ENCODE results near the gene CGNL1.

The CGNL1 gene

DNA sequence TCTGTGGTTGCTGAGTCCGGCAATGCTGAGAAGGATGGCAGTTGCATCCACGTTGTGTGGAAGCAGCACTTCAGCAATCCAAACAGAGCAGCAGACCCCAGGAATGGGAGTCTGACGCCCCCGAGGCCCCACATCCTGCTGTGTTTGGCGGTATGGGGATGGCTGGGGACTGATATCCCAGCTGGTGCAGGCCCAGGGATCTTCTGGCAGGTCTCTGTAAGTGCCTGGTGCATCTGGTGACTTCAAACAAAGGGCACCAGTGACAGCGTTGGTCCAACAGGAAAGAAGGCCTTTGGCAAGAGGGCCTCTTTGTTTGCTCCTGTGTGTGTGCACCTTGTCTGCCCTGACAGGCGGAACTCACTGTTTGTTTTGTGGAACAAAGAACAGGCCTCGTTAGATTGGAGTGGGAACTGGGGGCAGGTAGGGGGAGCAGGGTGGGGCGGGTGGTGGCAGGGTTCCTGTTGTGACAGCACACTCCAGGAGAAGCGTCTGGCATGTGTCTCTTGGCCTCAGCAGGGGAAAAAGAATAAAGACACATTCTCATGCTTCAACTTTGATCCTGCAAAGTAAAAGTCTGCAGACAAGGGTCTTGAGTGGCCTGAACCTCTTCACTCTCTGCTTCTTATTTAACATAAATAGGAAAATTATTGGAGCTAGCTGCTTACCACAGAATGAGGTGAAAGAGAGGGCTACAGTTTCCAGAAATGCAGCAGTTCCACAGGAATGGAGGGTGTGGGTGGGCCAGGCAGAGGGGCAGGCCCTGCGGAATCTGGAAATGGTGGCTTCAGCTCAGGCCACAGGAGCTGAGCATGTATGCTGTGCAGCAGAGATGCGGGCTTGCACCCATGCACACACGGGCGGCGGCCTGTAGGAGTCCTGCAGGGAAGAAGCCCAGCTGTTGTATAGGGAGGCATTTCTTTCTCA is 120.9 kb downstream of the CGNL1 start:
- DNase-seq (ENCODE audit: low spot score), result no peak

DNA sequence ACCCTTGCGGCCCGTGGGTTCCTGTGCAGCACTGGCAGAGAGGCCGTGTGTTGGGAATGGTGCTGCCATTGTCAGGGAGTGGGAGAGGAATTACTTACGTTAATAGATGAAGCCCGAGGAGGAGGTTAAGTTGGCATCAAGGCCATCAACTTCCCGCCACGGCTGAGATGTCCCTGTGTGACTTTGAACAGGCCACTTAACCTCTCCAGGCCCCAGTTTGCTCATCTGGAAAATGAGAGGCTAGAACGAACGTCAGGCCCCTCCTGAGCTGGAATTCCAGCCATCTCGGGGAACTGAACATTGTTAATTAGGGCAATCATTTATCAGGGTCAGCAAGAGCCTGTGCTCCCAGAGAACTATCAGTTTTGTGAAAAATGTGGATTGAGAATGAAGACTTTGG is 124.0 kb downstream of the CGNL1 start:
- no peak for DNase-seq (ENCODE audit: low spot score)

DNA sequence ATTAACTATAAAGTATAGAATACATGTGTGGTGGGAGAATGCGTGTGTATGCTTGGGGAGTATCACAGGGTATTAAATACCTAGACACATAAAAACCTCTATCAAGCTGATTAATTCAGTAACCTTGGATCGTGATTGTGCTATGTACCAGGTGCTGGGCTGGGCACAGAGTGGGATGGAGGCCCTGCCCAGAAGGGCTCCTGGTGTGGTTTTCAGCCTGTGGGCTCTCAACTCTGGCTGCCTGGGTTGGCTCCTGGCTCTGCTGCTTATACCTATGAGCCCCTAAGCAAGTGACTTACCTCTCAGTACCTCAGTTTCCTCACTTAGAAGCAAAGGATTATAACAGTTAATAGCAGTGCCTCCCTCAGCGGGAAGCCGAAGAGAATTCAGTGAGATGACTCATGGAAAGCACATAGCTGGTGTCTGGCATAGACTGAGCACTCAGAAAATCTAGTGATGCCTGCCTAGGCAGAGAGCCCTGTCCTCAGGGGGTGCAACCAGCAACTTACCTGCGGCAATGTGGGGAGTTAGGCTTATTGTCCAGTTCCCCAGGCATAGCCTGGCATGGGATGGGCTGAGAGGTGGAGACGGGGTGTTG is 124.8 kb downstream of the CGNL1 start:
- peak; percentile 74 for DNase-seq (ENCODE audit: low spot score)

DNA sequence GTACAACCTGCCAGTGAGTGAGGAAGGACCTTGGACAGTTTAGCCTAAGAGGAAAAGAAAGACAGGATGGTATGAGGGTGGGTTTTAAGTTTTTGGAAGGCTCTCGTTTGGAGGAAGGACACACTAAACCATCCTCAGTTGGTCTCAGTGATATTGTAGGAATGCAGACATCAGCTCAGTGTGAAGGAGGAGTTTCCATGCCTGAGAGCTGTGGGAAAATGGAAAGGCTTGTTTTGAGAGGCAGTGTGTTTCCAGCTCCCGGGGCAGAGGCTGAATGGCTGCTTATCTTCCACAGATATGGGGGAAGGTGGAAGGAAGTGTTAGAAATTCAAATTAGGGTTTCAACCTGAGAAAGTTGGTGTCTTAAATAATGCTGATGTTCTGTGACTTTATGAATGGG is 125.8 kb downstream of the CGNL1 start:
- DNase-seq (ENCODE audit: low spot score), result no peak

DNA sequence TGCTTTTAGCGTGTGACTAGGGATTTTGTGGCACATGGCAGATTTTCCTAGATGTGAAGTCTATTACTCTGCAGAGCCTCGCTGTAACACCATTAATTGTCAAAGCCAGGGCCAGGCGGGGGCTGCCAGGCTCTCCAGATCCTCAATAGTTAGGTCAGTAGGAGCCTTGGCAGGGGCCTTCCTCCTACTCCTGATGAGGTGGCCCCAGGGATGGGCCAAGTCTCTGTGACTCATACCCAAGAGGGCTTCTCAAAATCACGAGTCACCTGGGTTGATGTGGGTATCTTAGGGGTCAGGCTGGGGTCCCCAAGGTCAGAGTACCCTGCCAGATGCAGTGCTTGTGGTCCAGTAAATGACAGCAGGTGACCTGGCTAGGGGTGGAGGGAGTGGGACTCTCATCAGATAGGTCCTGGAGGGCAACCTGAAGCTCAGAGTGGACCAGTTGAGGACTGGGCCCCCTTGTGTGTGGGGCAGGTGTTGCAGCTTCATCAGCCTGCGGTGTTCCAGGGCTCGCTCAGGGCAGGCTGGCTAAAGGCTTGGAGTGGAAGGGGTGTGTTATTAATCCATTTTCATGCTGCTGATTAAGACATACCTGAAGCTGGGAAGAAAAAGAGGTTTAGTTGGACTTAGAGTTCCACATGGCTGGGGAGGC is 126.9 kb downstream of the CGNL1 start:
- DNase-seq (ENCODE audit: low spot score), result no peak

DNA sequence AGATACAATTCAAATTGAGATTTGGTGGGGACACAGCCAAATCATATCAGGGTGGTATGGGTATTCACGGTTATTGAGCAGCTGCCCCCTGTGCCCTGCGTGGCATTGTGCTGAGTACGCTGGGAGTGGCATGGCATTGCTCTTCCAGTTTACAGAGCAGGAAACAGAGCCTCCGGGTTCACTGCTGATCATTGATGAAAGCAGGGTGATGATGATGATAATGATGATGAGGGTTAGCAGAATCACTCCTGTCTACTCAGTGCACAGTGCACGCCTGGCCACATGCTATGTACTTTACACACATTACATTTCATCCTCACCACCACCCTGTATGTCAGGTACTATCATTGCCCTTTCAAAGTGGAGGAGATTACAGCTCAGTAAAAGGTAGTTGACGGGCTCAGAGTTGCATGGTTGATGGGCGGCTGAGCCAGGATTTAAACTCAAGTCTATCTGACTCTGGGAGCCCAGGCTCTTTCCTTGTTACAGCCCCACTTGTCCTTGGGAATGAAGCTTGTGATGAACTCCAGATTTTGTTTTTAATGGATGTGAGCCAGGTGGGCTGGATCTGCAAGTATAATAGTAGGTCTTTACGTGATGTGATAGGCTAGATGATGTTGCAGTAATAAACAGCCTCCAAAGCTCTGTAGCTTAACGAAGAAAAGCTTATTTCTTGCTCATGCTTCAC is 127.8 kb downstream of the CGNL1 start:
- no peak for DNase-seq (ENCODE audit: low spot score)

DNA sequence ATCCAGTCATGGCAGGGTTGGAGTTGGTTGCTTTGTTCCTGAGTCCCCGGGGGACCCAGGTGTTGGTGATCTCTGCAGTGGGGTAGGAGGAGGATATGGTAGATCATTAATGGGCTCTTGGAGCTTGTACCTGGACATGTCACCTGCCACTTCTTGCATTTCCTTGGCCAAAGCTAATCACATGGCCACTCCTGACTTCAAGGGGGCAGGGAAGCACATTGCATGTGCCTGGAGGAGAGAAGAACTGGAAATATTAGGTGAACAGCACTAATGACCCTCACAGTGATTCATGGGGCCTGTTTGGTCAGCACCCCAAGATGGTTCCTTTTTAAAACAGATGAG is 128.3 kb downstream of the CGNL1 start:
- DNase-seq (ENCODE audit: low spot score), result no peak

DNA sequence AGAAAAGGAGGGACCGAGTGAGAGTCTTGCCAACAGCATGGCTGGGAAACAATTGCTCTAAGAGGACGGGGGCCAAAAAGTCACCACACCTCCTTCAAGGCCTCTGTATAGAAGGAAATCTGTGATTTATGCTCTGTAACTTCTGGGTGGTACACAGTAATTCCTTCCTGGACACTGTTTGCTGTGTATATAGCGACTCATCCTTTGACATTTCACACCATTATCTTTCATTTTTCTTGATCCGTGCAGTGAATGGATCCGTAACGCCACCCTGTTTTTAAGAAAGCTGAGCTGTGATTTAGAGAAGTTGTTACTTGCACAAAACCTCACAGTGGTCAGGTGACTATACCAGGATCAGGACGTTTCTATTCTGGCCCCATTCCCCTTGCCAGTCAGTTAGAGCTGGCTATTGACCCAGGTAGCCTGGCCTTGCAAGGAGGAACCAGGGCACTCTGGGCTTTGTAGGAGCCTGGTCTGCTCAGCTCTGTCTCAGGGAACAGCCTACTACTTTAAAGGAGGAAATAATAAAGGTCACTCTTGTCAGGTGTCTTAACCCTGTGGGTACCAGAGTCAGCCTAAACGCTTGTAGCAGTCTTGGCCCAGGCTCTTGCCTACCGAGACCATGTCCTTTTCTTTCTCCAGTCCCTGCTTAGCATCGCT is 128.9 kb downstream of the CGNL1 start:
- peak; percentile 28 for DNase-seq (ENCODE audit: low spot score)

DNA sequence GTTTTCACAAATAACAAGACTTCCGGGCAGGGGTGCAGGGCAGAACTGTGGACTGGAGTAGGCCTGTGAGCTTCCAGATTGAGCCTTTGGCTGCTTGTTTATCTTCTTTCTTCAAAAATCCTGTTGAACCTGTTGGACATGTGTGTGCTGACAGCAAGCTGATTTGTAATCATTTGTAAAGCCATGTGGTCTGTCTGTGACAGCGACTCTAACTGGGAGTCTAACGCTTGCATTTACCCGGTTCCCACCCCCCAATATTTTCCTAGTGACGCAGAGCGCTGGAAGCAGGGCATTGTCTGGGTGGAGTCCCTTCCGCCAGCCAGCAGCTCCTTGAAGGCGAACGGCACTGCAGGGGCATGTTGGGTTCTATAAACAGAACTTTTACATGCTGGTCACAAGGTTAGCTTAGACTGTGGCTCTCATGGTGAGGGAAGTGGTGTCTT is 129.7 kb downstream of the CGNL1 start:
- peak; percentile 78 for DNase-seq (ENCODE audit: low spot score)

DNA sequence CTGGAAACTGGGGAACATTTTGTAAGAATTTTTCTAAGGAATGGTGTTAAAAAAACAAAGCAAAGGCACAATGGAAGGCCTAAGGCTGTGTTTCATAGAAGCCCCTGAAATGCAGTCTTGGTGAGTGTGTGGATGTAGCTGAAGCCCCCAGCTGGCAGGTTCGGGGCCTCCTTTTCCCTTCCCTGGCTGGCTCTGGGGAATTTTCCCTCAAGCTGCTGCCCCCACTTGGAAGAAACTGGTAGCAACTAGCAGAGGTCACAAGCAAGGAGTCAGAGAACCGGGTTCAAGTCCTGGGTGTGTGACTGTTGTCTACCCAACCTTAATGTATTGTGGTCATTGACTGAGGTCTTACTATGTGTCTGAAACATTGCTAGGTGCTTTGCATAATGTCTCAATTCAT is 130.1 kb downstream of the CGNL1 start:
- DNase-seq (ENCODE audit: low spot score), result no peak

DNA sequence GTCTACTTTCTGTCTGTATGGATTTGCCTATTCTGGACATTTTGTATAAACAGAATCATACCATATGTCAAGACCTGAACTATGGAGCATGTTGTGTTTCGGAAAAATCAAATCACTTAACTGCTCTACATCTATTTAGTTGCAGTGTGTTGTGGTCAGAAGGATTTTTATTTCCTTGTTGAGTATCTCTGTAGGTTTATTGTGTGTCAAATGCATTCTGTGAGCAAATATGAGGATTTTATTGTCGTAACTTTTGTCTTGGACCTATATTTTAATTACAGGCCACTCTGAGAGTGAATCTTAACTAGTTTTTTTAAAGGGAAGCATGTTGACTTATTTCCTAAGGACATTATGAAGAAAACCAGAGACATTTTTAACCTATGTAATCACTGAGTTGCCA is 130.8 kb downstream of the CGNL1 start:
- DNase-seq (ENCODE audit: low spot score), result no peak

DNA sequence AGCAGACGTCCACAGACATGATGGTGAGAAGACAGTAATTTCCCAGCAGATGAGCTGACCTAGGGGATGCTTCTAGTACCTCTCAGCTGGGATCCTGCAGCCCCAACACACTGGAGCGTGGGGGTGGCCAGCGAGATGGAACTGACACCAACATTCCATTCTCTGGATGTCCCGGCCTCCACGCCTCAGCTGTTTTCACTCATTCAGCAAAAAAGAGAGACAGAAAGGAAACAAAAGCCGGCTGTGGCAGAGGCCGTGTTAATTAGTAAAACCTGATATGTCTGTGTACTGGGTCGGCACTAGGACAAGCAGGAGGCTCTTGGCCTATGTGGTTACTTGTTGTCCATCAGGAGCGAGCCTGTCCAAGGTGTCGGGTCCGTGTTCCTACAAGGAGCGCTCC is 132.8 kb downstream of the CGNL1 start:
- peak; percentile 47 for DNase-seq (ENCODE audit: low spot score)

DNA sequence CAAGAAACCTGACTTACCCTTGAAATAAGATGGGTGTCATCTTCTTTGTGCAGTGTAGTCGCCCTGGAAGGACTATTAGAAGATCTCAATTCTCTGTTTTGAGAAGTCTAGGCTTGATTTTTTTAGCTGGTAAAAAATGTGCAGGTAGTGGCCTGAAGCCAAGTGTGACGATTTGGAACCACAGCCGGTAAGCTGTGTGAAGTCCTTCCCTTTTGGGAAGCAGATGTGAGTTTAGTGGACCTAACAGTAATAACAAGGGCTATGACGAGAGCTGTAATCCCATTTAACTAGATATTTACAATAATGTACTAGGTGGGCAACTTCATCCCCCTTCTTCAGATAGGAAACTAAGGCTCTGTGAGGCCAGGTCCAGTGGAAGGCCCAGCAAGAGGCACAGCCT is 133.7 kb downstream of the CGNL1 start:
- no peak for DNase-seq (ENCODE audit: low spot score)

DNA sequence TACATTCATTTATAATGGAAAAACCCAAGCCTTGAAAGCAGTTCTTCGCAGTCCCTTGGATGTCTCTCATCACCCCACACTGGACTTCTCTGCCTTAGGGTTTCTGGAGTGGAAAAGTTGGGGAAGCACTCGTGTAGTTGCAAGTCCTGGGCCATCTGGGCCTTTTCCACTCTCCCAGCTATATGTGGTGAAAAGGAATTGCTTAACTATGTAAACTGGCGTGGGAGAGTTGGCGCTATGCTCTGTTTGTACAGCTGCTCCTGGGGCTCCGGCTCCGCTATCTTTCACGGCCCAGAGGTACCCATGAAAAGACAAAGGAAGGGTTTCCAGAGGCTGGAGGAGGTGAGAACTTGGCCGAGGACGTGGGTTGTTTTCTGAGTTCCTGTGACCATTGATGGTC is 134.3 kb downstream of the CGNL1 start:
- DNase-seq (ENCODE audit: low spot score), result no peak

DNA sequence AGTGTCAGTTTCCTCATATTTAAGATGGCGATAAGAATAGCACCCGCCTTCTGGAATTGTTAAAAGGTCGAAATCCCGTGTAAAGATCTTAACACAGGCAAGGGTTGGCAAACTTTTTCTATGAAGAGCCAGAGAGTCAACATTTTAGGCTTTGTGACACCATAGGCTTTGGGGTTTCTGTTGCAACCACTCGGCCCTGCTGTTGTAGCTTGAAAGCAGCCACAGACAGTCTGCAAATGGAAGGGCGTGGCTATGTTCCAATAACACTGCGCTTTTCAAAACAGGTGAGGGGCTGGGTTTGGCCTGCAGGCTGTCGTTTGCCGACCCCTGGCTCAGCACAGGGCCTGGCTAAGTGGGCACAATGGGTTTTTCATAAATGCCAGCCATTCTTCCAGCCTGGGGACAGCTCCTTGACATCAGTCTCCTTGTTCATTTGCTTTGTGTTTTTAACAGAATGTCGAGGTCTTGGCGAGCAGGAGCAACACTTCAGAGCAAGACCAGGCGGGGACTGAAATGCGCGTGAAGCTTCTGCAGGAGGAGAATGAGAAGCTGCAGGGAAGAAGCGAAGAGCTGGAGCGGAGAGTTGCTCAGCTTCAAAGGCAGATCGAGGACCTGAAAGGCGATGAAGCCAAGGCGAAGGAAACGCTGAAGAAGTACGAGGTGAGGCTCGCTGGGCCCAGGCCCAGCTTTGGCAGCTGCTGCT is 140.2 kb downstream of the CGNL1 start:
- no peak for DNase-seq (ENCODE audit: low spot score)

DNA sequence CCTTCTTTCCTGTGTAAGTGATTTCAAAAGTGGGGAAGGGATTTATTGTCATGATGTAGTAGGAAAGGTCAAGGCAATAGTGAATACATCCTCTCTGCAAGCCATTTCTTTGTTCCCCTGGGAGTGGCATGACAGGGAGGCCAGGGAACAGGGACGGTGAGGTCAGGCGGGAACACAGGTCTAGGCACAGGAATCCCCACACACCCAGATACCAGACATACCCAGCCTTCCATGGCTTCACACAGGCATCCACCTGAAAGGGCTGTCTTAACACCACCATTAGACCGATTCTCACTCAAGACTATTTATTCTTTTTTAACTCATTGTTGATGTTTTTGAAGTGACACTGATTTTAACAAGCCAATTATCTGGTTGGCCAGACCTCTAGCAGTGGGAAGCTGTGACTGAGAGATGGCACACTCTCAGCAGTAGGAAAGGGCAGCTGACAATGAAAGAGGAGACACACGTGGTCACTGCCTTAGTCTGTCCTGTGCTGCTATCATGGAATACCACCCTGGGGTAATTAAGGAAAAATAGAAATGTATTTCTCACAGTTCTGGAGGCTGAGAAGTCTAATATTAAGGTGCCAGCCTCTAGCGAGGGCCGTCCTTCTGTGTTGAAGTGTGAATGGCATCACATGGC is 140.8 kb downstream of the CGNL1 start:
- DNase-seq (ENCODE audit: low spot score), result no peak

DNA sequence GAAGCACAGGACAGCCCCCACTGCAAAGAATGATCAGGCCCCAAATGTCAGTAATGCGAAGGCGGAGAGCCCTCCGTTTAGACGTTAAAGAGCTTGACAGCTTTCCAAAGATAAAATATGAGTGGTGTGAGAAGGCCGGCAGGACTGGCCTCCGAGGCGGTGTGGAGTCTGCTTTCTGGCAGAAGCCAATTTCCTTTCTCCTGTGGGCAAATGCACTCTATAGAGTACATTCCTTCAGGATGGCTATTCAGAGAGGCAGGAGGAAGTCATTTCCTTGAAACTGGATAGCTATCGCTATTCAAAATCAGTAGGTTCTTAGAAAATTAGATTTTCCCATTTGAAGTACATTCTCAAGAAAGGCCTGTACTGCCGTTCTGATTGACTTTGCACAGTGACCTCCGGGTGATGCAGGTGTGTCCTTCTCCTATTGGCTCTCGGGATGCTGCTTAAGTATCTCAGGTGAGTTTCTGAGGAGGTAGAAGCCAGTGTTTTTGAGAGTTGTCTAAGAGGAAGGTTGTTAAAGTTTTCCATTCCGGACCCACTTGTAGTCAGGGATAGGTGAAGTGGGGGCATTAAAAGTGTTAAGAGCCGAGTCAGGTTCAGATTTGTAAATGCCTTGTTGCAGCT is 142.6 kb downstream of the CGNL1 start:
- DNase-seq (ENCODE audit: low spot score), result no peak

DNA sequence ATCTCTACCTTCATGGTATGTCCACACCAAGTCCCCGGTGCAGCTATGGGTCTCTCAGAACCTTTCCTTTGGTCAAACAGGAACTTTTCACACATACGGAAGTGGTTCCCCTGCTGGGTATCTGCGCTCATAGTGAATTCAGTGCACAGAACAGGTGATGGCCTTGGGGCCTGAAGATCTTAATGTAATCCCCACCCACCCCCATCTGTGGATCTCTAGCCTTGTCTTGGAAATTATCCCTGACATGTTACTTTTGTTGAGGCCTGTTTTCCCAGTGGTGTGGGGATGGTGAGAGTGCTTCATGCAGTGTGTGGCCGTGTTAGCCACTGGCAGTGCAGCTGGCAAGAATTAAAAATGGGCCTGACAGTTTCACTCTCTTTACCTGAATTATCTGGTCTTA is 143.5 kb downstream of the CGNL1 start:
- no peak for DNase-seq (ENCODE audit: low spot score)

DNA sequence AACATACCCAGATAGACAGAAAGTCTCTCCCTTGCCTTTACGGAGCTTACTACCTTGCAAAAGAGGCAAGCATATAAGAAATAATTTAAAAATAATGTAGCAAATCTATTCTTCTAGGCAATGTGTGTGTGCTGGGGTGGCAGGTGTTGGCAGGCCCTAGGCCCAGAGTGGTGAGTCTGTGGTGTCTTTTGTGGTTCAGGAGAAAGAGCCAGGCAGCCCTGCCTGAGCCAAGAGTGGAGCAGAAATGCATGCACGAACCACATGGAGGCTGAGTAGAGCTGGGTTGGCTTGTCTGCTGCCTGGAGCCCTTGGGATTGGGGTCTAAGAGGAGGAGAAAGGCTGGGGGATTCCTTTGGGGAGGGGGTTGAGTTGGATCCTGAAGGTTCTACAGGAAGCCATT is 145.2 kb downstream of the CGNL1 start:
- no peak for DNase-seq (ENCODE audit: low spot score)

DNA sequence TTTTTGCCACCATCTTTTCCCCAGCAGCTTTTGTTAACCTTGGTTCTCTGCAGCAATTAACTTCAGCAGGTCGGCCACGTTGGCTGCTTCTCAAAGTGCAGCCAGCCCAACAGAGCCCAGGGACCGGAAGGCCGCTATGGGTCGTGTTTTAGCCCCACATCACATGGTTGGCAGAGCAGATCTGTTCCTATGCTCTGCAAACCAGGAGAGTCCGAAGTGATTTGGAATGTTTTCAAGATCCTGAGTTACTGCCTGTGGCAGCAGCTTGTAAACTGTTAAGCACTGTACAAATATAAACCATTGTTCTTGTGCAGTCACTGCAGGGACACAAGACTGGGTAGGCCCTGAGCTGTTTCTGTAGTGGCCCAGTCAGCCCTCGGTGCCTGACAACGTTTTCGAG is 145.8 kb downstream of the CGNL1 start:
- no peak for DNase-seq (ENCODE audit: low spot score)

DNA sequence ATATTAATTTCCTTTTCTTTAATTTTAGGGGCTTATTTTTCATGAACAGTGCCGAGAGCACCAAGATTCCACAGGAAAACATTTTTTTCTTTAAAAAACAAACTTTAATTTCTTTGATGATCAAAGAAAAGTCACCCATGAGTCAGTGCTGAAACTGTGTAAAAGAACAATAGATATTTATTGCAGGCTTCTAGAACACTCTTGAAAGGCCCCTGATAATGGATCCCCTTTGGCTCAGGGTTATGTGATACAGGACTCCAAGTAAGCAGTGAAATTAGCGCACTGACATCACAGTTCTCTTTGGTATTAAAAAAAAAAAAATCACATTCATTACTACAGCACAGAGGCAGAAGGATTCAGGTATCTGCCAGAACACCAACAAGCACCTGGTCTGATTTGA is 149.3 kb downstream of the CGNL1 start:
- no peak for DNase-seq (ENCODE audit: low spot score)

All from AG20443 (cell line).